Measurements from ENCODE around the gene TERT. TPM values are rescaled to one million over a fixed set of nuclear protein-coding genes. Genes with fewer than 3 reads are reported as not detected.

TERT gene
- total and polyA plus RNA-seq, 2 experiments from 2014 or later, result not detected

DNA sequence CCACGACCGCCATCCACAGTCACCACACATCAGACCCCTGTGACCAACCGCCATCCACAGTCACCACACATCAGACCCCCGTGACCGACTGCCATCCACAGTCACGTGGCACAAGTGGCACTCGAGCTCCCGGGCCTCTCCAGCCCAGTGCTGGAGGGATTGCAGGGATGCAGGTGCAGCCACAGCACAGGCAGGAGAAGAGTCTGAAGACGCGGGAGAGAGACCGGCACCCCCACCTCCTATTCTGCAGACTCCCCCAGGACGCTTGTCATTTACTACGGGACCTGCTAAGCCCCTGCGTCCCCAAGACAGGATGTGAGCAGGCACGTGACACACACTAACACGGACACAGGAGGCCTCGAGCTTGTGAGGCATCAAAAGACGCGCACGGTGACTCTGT is 21.1 kb downstream of the TERT start:
- TF ChIP-seq EZH2phosphoT487 (IDR thresholded peaks at IDR 0.05; ENCODE audit: insufficient read depth, low read depth) (no peak), EZH2 (IDR thresholded peaks at IDR 0.05; ENCODE audit: insufficient read depth, poor library complexity, severe bottlenecking) (no peak)
- in situ Hi-C loops (cut with MboI), result no loop called here
- DNase-seq, result no peak
- Histone ChIP-seq H3K4me3 (no peak overlapping the region), H3F3A (ENCODE audit: insufficient read depth) (no peaks in the 10 kb centered on the region), H4K20me1 (ENCODE audit: insufficient read depth) (no peaks in the 10 kb centered on the region), H3K9me2 (ENCODE audit: insufficient read depth) (no peaks in the 10 kb centered on the region), H3K9me3 (ENCODE audit: low read depth) (no peaks in the 10 kb centered on the region), H3K9ac (no peak overlapping the region), H2AFZ (no peak overlapping the region), H3K27me3 (replicated peaks; ENCODE audit: insufficient read depth) (no peaks in the 10 kb centered on the region), H3K36me3 (ENCODE audit: low read depth) (no peaks in the 10 kb centered on the region), H3K27ac (no peak overlapping the region), H3K4me1 (ENCODE audit: insufficient read depth) (no peaks in the 10 kb centered on the region), H3K79me2 (ENCODE audit: insufficient read depth) (no peaks in the 10 kb centered on the region), H3K4me2 (ENCODE audit: unreplicated experiment) (no peak overlapping the region)
- 65 to 67% methylated on average over 17 to 19 of the region's 20 CpGs for WGBS, 2 experiments (ENCODE audit: low coverage in 1 of 2, low lambda C conversion rate in 2 of 2, missing lambda C conversion rate in 2 of 2)

- in situ Hi-C loops (cut with MboI), result no loop called here
- H3F3A ChIP-seq (ENCODE audit: insufficient read depth), result no peaks in the 10 kb centered on the region
- no peak overlapping the region for H3K4me2 ChIP-seq (ENCODE audit: unreplicated experiment)
- H4K20me1 ChIP-seq (ENCODE audit: insufficient read depth), result no peaks in the 10 kb centered on the region
- H3K27ac ChIP-seq, result no peak overlapping the region
- no peak for DNase-seq
- no peak overlapping the region for H2AFZ ChIP-seq
- no peaks in the 10 kb centered on the region for H3K9me3 ChIP-seq (ENCODE audit: low read depth)
- no peaks in the 10 kb centered on the region for H3K27me3 ChIP-seq (replicated peaks; ENCODE audit: insufficient read depth)
- no peaks in the 10 kb centered on the region for H3K36me3 ChIP-seq (ENCODE audit: low read depth)
- no peaks in the 10 kb centered on the region for H3K79me2 ChIP-seq (ENCODE audit: insufficient read depth)
- H3K9ac ChIP-seq, result no peak overlapping the region
- no peaks in the 10 kb centered on the region for H3K9me2 ChIP-seq (ENCODE audit: insufficient read depth)
- H3K4me1 ChIP-seq (ENCODE audit: insufficient read depth), result no peaks in the 10 kb centered on the region
- TF ChIP-seq EZH2phosphoT487 (IDR thresholded peaks at IDR 0.05; ENCODE audit: insufficient read depth, low read depth), result no peak
- TF ChIP-seq EZH2 (IDR thresholded peaks at IDR 0.05; ENCODE audit: insufficient read depth, poor library complexity, severe bottlenecking), result no peak
- H3K4me3 ChIP-seq, result no peak overlapping the region
- WGBS, 2 experiments (ENCODE audit: low coverage in 1 of 2, low lambda C conversion rate in 2 of 2, missing lambda C conversion rate in 2 of 2), result 93 to 95% methylated on average over 20 to 21 of the region's 21 CpGs
Observed at GRCh38 chr5:1272201-1272600, 22.7 kb downstream of the TERT start.

- H3K9me3 ChIP-seq (ENCODE audit: low read depth), result no peaks in the 10 kb centered on the region
- no peaks in the 10 kb centered on the region for H3F3A ChIP-seq (ENCODE audit: insufficient read depth)
- no peaks in the 10 kb centered on the region for H3K79me2 ChIP-seq (ENCODE audit: insufficient read depth)
- in situ Hi-C loops (cut with MboI), result no loop called here
- H3K27ac ChIP-seq, result no peak overlapping the region
- WGBS, 2 experiments (ENCODE audit: low coverage in 1 of 2, low lambda C conversion rate in 2 of 2, missing lambda C conversion rate in 2 of 2), result 80 to 85% methylated on average over 38 to 39 of the region's 39 CpGs
- no peak overlapping the region for H3K9ac ChIP-seq
- H3K4me3 ChIP-seq, result no peak overlapping the region
- no peak for DNase-seq
- no peaks in the 10 kb centered on the region for H3K4me1 ChIP-seq (ENCODE audit: insufficient read depth)
- TF ChIP-seq EZH2 (IDR thresholded peaks at IDR 0.05; ENCODE audit: insufficient read depth, poor library complexity, severe bottlenecking) (no peak), EZH2phosphoT487 (IDR thresholded peaks at IDR 0.05; ENCODE audit: insufficient read depth, low read depth) (no peak)
- no peaks in the 10 kb centered on the region for H3K9me2 ChIP-seq (ENCODE audit: insufficient read depth)
- no peak overlapping the region for H2AFZ ChIP-seq
- no peaks in the 10 kb centered on the region for H4K20me1 ChIP-seq (ENCODE audit: insufficient read depth)
- no peaks in the 10 kb centered on the region for H3K36me3 ChIP-seq (ENCODE audit: low read depth)
- no peaks in the 10 kb centered on the region for H3K27me3 ChIP-seq (replicated peaks; ENCODE audit: insufficient read depth)
- no peak overlapping the region for H3K4me2 ChIP-seq (ENCODE audit: unreplicated experiment)
Observed at GRCh38 chr5:1270933-1271914, 23.6 kb downstream of the TERT start.

DNA sequence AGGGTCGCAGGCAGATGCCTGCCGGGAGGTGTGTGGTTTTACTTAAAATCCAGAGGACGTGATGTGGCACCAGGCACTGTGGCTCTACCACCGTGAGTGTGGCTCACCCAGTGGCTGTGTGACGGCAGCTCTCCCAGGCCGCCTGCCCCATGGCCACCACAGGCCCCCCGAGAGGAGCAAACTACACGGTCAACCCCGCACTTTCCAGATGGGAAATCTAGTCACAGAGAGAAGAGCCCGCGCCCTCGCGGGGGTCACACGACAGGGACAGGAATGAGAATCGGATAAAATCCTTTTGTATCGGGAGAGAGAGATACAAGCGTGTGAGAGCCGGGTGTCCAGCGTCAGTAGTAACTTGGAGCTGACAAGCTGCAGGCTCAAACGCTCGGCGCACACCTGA is 24.4 kb downstream of the TERT start:
- in situ Hi-C loops (cut with MboI), result no loop called here
- no peaks in the 10 kb centered on the region for H4K20me1 ChIP-seq (ENCODE audit: insufficient read depth)
- H3K9me2 ChIP-seq (ENCODE audit: insufficient read depth), result no peaks in the 10 kb centered on the region
- H3K79me2 ChIP-seq (ENCODE audit: insufficient read depth), result no peaks in the 10 kb centered on the region
- no peaks in the 10 kb centered on the region for H3K27me3 ChIP-seq (replicated peaks; ENCODE audit: insufficient read depth)
- H3K36me3 ChIP-seq (ENCODE audit: low read depth), result no peaks in the 10 kb centered on the region
- H3F3A ChIP-seq (ENCODE audit: insufficient read depth), result no peaks in the 10 kb centered on the region
- no peak overlapping the region for H3K27ac ChIP-seq
- no peak overlapping the region for H3K9ac ChIP-seq
- TF ChIP-seq EZH2phosphoT487 (IDR thresholded peaks at IDR 0.05; ENCODE audit: insufficient read depth, low read depth) (no peak), EZH2 (IDR thresholded peaks at IDR 0.05; ENCODE audit: insufficient read depth, poor library complexity, severe bottlenecking) (no peak)
- no peak for DNase-seq
- no peak overlapping the region for H3K4me2 ChIP-seq (ENCODE audit: unreplicated experiment)
- no peaks in the 10 kb centered on the region for H3K9me3 ChIP-seq (ENCODE audit: low read depth)
- no peak overlapping the region for H2AFZ ChIP-seq
- H3K4me1 ChIP-seq (ENCODE audit: insufficient read depth), result no peaks in the 10 kb centered on the region
- no peak overlapping the region for H3K4me3 ChIP-seq
- WGBS, 2 experiments (ENCODE audit: low coverage in 1 of 2, low lambda C conversion rate in 2 of 2, missing lambda C conversion rate in 2 of 2), result 77 to 80% methylated on average over 22 of the region's 22 CpGs
